HCT116 (cell line): ENCODE data around the gene FAM13A.

Experiments
- CEBPB ChIP-seq: IDR thresholded peaks from 2 replicates; pipeline ENCODE4 v1.6.1; 2012; ENCODE audit warnings: low read depth
- CTCF ChIP-seq, 3 experiments: fragments of 200-600 bp in 1 of 3; sonication (generic) in 1 of 3; IDR thresholded peaks in 2 of 3; conservative IDR thresholded peaks in 1 of 3; 2 replicates each; pipeline ENCODE4 v1.5.1; 2012 to 2017; ENCODE audit warnings: low read depth in 2 of 3, low read length in 2 of 3, antibody characterized with exemption in 1 of 3, borderline replicate concordance in 1 of 3, control low read depth in 1 of 3, mild to moderate bottlenecking in 1 of 3, mixed read lengths in 1 of 3, mixed run types in 1 of 3, moderate library complexity in 1 of 3; ENCODE audit not compliant: insufficient read depth in 1 of 3
- EZH2 ChIP-seq: fragments of 200-600 bp; sonication (generic); IDR thresholded peaks from 2 replicates; pipeline ENCODE4 v1.6.1; 2017; ENCODE audit warnings: antibody characterized with exemption, mixed run types
- EZH2phosphoT487 ChIP-seq: fragments of 200-600 bp; IDR thresholded peaks from 2 replicates; pipeline ENCODE4 v1.6.1; 2018; ENCODE audit warnings: antibody characterized with exemption, borderline replicate concordance
- POLR2A ChIP-seq: IDR thresholded peaks from 2 replicates; pipeline ENCODE4 v1.7.0; 2011; ENCODE audit warnings: borderline replicate concordance; ENCODE audit not compliant: insufficient read depth, insufficient read length; ENCODE audit errors: extremely low read depth
- POLR2AphosphoS5 ChIP-seq: IDR thresholded peaks from 2 replicates; pipeline ENCODE4 v1.6.1; 2011; ENCODE audit warnings: mild to moderate bottlenecking, low read depth, low read length, moderate library complexity
- RAD21 ChIP-seq: IDR thresholded peaks from 2 replicates; pipeline ENCODE4 v1.6.1; 2012; ENCODE audit warnings: low read depth, mild to moderate bottlenecking
- SIN3A ChIP-seq: IDR thresholded peaks from 2 replicates; pipeline ENCODE4 v1.6.1; 2012; ENCODE audit warnings: low read depth
- SP1 ChIP-seq: IDR thresholded peaks from 2 replicates; pipeline ENCODE4 v1.6.1; 2012; ENCODE audit warnings: low read depth
- SRF ChIP-seq: IDR thresholded peaks from 2 replicates; pipeline ENCODE4 v1.6.1; 2012; ENCODE audit warnings: low read depth
- YY1 ChIP-seq: IDR thresholded peaks from 2 replicates; pipeline ENCODE4 v1.6.1; 2011; ENCODE audit warnings: low read length, low read depth, moderate library complexity, mild to moderate bottlenecking; ENCODE audit not compliant: insufficient replicate concordance; ENCODE audit errors: extremely low read depth
- ZFX ChIP-seq: fragments of 450-650 bp; IDR thresholded peaks from 2 replicates; pipeline ENCODE4 v1.6.1; 2017
- TF ChIP-seq, protein P1 (sequence below): IDR thresholded peaks from 2 replicates; pipeline ENCODE4 v1.6.1; 2012; ENCODE audit warnings: low read depth
- TF ChIP-seq, protein P2 (sequence below): IDR thresholded peaks from 2 replicates; pipeline ENCODE4 v1.6.1; 2012

DNA sequence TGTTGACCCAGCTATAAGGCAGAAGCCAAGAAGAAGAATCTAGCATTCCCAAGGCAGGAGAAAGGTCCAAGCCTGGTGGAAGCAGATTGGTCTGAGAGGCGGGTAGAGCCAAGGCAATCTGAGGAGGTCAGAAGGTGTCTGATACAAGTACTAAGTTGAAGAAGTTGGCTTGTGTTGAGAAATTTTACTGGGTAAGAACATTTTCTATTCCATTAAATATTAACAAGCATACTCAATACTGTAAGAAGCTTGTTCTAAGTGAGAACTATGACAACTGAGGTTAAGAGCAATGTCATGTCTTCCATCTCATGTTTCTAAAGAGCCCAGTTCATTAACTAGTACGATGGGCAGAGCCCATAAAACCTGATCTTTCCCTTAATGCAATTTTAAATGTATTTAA lies 75.0 kb downstream of the FAM13A start:
- TF ChIP-seq CTCF (IDR thresholded peaks at IDR 0.05 in 2 of 3, conservative IDR thresholded peaks at IDR 0.05 in 1 of 3; ENCODE audit: borderline replicate concordance in 1 of 3, insufficient read depth in 1 of 3, low read depth in 2 of 3, low read length in 2 of 3) (no peak), POLR2A (no peak), YY1 (no peak), SP1 (no peak), RAD21 (no peak), ZFX (no peak), SIN3A (no peak), SRF (no peak), EZH2 (no peak), CEBPB (no peak), EZH2phosphoT487 (no peak), POLR2AphosphoS5 (no peak)
- TF ChIP-seq, protein P1, sequence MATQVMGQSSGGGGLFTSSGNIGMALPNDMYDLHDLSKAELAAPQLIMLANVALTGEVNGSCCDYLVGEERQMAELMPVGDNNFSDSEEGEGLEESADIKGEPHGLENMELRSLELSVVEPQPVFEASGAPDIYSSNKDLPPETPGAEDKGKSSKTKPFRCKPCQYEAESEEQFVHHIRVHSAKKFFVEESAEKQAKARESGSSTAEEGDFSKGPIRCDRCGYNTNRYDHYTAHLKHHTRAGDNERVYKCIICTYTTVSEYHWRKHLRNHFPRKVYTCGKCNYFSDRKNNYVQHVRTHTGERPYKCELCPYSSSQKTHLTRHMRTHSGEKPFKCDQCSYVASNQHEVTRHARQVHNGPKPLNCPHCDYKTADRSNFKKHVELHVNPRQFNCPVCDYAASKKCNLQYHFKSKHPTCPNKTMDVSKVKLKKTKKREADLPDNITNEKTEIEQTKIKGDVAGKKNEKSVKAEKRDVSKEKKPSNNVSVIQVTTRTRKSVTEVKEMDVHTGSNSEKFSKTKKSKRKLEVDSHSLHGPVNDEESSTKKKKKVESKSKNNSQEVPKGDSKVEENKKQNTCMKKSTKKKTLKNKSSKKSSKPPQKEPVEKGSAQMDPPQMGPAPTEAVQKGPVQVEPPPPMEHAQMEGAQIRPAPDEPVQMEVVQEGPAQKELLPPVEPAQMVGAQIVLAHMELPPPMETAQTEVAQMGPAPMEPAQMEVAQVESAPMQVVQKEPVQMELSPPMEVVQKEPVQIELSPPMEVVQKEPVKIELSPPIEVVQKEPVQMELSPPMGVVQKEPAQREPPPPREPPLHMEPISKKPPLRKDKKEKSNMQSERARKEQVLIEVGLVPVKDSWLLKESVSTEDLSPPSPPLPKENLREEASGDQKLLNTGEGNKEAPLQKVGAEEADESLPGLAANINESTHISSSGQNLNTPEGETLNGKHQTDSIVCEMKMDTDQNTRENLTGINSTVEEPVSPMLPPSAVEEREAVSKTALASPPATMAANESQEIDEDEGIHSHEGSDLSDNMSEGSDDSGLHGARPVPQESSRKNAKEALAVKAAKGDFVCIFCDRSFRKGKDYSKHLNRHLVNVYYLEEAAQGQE, result no peak
- TF ChIP-seq, protein P2, sequence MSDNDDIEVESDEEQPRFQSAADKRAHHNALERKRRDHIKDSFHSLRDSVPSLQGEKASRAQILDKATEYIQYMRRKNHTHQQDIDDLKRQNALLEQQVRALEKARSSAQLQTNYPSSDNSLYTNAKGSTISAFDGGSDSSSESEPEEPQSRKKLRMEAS, result no peak
